Right cardiac atrium (tissue), 5 donors: ENCODE results near the gene KIF1A. TPM values are rescaled to one million over a fixed set of nuclear protein-coding genes. Genes with fewer than 3 reads are reported as not detected.

Experiments
- ATAC-seq, 2 donors: fragments of 200-7000 bp; cut with Tn5 transposase; one replicate each; pipeline versions ENCODE4 v1.8.0 to v1.9.1; 2020; ENCODE audit warnings: moderate library complexity in 2 of 2, mild to moderate bottlenecking in 1 of 2
- DNase-seq, 3 donors: peaks; one replicate each; pipeline ENCODE4 v3.0.0-alpha.2; 2020
- H3K27ac ChIP-seq: one replicate; pipeline ENCODE4 v1.5.1; 2013; ENCODE audit warnings: mild to moderate bottlenecking, low read length, control low read depth, moderate library complexity
- H3K27me3 ChIP-seq: one replicate; pipeline ENCODE4 v1.6.1; 2013; ENCODE audit not compliant: control insufficient read depth, insufficient read depth
- H3K4me1 ChIP-seq: one replicate; pipeline ENCODE4 v1.6.1; 2013; ENCODE audit warnings: low read length; ENCODE audit not compliant: control insufficient read depth, insufficient read depth
- H3K4me3 ChIP-seq: one replicate; pipeline ENCODE4 v1.5.1; 2013; ENCODE audit warnings: low read length, control low read depth
- H3K9me3 ChIP-seq: one replicate; pipeline ENCODE4 v1.6.1; 2013; ENCODE audit warnings: low read length; ENCODE audit not compliant: control insufficient read depth
- WGBS: extraction: QIAGEN DNeasy Blood & Tissue Kit; methylation state at CpG from one replicate; pipeline ENCODE4 v1.1.7; 2013; 5-methylcytosine and 5-hydroxymethylcytosine counted together
- intact Hi-C, 4 donors: fragments of 100-400 bp; cut with DNase I; formaldehyde crosslinking; loops; one replicate each; pipeline versions ENCODE4 v1.11.0 to v1.14.0; 2022 to 2023
- polyA plus RNA-seq: library from polyadenylated mRNA; stranded (reverse); fragments of 200-250 nt; gene quantifications from one replicate; pipeline ENCODE4 v1.2.3, GENCODE V29; 2013
- total RNA-seq, 4 donors: library from RNA; stranded (reverse); fragmentation: NEBNext Ultra II Directional; extraction: Animal tissue kit (Norgen Biotek cat#: 25700); gene quantifications; one replicate each; pipeline ENCODE4 v1.2.1, GENCODE V29; 2021
- donor health status: healthy with polysubstance abuse.
- donor health status: DM: no; HTN: yes; CAD: no.
- donor health status: DM: no; HTN: no; CAD: no.
- donor health status: DM: no; HTN: yes; CAD: no; lungs with severe emphysema.
- donor health status: DM: yes; HTN: yes; CAD: no.

KIF1A gene
- total and polyA plus RNA-seq, 5 donors = 45.3 to 83.0 (median 59.3) TPM

DNA sequence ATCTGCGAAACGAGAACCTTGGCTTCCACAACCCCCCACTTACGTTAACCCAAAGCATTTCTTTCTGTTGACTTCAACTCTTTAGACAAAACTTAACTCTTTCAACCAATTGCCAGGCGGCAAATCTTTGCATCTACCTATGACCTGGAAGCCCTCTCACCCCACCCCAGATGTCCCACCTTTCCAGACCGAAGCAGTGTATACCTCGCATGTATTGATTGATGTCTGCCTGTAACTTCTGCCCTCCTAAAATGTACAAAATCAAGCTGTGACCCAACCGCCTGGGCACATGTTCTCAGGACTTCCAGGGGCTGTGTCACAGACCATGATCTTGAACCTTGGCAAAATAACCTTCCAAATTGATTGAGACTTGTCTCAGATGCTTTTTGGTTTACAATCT lies 149.6 kb downstream of the KIF1A start:
- H3K27me3 ChIP-seq = no peaks in the 10 kb centered on the region
- intact Hi-C loops = no loop called here
- ATAC-seq (no peak), DNase-seq (no peak)
- WGBS = 78% methylated on average over 7 of the region's 7 CpGs
- no peak overlapping the region for H3K4me3 ChIP-seq
- no peaks in the 10 kb centered on the region for H3K4me1 ChIP-seq
- H3K27ac ChIP-seq = no peak overlapping the region
- H3K9me3 ChIP-seq = no peaks in the 10 kb centered on the region

DNA sequence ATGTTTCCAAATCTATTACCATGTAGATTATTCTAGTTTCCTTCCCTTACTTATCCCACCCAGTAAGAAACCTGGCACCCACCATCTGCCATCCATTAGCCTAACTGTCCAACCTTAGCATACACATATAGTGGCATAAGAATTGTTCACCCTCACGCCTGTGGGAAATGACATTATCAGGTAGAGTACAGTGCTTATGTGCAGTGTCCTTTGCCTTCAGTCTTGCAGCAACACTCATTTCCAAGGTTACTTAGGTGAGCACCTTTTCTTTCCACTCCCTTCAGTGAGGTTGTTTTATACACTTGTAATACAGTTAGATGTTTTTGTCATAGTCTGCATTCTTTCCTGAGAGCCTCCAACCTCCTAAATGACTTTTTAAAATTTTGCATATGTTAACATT lies 155.4 kb downstream of the KIF1A start:
- no peaks in the 10 kb centered on the region for H3K27me3 ChIP-seq
- intact Hi-C loops = no loop called here
- no peak overlapping the region for H3K4me3 ChIP-seq
- no peak for ATAC-seq
- no peaks in the 10 kb centered on the region for H3K4me1 ChIP-seq
- WGBS = 80% methylated on average over 1 of the region's 1 CpG
- H3K27ac ChIP-seq = no peak overlapping the region
- DNase-seq = no peak
- H3K9me3 ChIP-seq = no peaks in the 10 kb centered on the region

Other genes with a start within 250 kb of the KIF1A start
- 10 to 100 TPM; 21.2 to 44.3 (median 36.2) TPM for gene CAPN10, start 233.5 kb downstream of the KIF1A start, total RNA-seq
- gene CAPN10, start 233.5 kb downstream of the KIF1A start, polyA plus RNA-seq = 40.1 TPM
- gene GPR35, start 194.7 kb downstream of the KIF1A start, total RNA-seq = 1 to 10 TPM in 2 of 4 donors, under 1 TPM in 2; 0.53 to 1.4 (median 1.0) TPM
- 0.84 TPM for gene GPR35, start 194.7 kb downstream of the KIF1A start, polyA plus RNA-seq
- not detected for gene AQP12B, start 137.3 kb downstream of the KIF1A start, total RNA-seq
- gene AQP12B, start 137.3 kb downstream of the KIF1A start, polyA plus RNA-seq = not detected
- gene AQP12A, start 128.4 kb downstream of the KIF1A start, total RNA-seq = not detected
- not detected for gene AQP12A, start 128.4 kb downstream of the KIF1A start, polyA plus RNA-seq
- not detected for gene AGXT, start 48.6 kb upstream of the KIF1A start, total RNA-seq
- gene AGXT, start 48.6 kb upstream of the KIF1A start, polyA plus RNA-seq = 0.14 TPM
- not detected for gene MAB21L4, start 75.9 kb upstream of the KIF1A start, total RNA-seq
- not detected for gene MAB21L4, start 75.9 kb upstream of the KIF1A start, polyA plus RNA-seq
- under 1 TPM in 1 of 4 donors, not detected in 3; 0.03 TPM for gene CROCC2, start 86.1 kb upstream of the KIF1A start, total RNA-seq
- not detected for gene CROCC2, start 86.1 kb upstream of the KIF1A start, polyA plus RNA-seq
- 10 to 100 TPM; 13.8 to 19.2 (median 16.8) TPM for gene SNED1, start 178.4 kb upstream of the KIF1A start, total RNA-seq
- 6.7 TPM for gene SNED1, start 178.4 kb upstream of the KIF1A start, polyA plus RNA-seq